Brain microvascular endothelial cell (primary cell): Measurements from ENCODE around the gene IRF8.

Experiments used
- DNase-seq: peaks from one replicate; pipeline ENCODE4 v3.0.0-alpha.2; 2020
- H3K27ac ChIP-seq: fragments of 250-450 bp; sonication (Bioruptor Pico); 2 replicates; pipeline ENCODE4 v1.5.1; 2020; ENCODE audit warnings: mild to moderate bottlenecking, moderate library complexity
- H3K27me3 ChIP-seq: fragments of 250-450 bp; sonication (Bioruptor Pico); replicated peaks from 2 replicates; pipeline ENCODE4 v1.5.1; 2020; ENCODE audit warnings: mild to moderate bottlenecking
- H3K36me3 ChIP-seq: fragments of 250-450 bp; sonication (Bioruptor Pico); replicated peaks from 2 replicates; pipeline ENCODE4 v1.5.1; 2020; ENCODE audit warnings: mild to moderate bottlenecking
- H3K4me3 ChIP-seq: 2 replicates; pipeline ENCODE4 v1.5.1; 2011; ENCODE audit warnings: low read depth, mild to moderate bottlenecking, control low read depth, low read length, moderate library complexity
- CTCF ChIP-seq: IDR thresholded peaks from 2 replicates; pipeline ENCODE4 v1.5.1; 2011; ENCODE audit warnings: low read depth, mild to moderate bottlenecking, moderate library complexity, low read length, control low read depth, inconsistent platforms; ENCODE audit errors: missing control alignments
- in situ Hi-C: cut with HindIII; loops from 2 replicates; pipeline ENCODE4 v1.10.0; 2017; ENCODE audit warnings: low sequenced_read_pairs, low pct_ligation_motif_present

Gene IRF8

GRCh38 chr16:85952197-85952596, 53.2 kb downstream of the IRF8 start:
- no peak for TF ChIP-seq CTCF
- no peak for DNase-seq
- H3K27me3 ChIP-seq, result peaks cover 10% of the 10 kb centered on the region
- H3K27ac ChIP-seq, result no peak overlapping the region
- no peaks in the 10 kb centered on the region for H3K36me3 ChIP-seq
- in situ Hi-C loops, result no loop called here
- H3K4me3 ChIP-seq, result no peak overlapping the region

GRCh38 chr16:85952811-85953210, 53.8 kb downstream of the IRF8 start:
- DNase-seq, result no peak
- Histone ChIP-seq H3K27me3 (peaks cover 8% of the 10 kb centered on the region), H3K36me3 (no peaks in the 10 kb centered on the region), H3K27ac (no peak overlapping the region), H3K4me3 (no peak overlapping the region)
- no peak for TF ChIP-seq CTCF
- in situ Hi-C loops, result no loop called here

- H3K27ac ChIP-seq, result no peak overlapping the region
- in situ Hi-C loops, result no loop called here
- peaks cover 6% of the 10 kb centered on the region for H3K27me3 ChIP-seq
- no peak overlapping the region for H3K4me3 ChIP-seq
- DNase-seq, result no peak
- no peaks in the 10 kb centered on the region for H3K36me3 ChIP-seq
- no peak for TF ChIP-seq CTCF
Observed at GRCh38 chr16:85954927-85955519, 56.1 kb downstream of the IRF8 start.

- Histone ChIP-seq H3K36me3 (no peaks in the 10 kb centered on the region), H3K27ac (no peak overlapping the region), H3K27me3 (peaks cover 7% of the 10 kb centered on the region), H3K4me3 (no peak overlapping the region)
- TF ChIP-seq CTCF, result no peak
- in situ Hi-C loops, result no loop called here
- no peak for DNase-seq
Observed at GRCh38 chr16:85955566-85955965, 56.6 kb downstream of the IRF8 start.

GRCh38 chr16:85956426-85956825, 57.5 kb downstream of the IRF8 start:
- no peak for TF ChIP-seq CTCF
- in situ Hi-C loops, result no loop called here
- no peaks in the 10 kb centered on the region for H3K36me3 ChIP-seq
- no peak overlapping the region for H3K27ac ChIP-seq
- H3K4me3 ChIP-seq, result no peak overlapping the region
- peaks cover 6% of the 10 kb centered on the region for H3K27me3 ChIP-seq
- DNase-seq, result no peak

GRCh38 chr16:85958731-85959130, 59.8 kb downstream of the IRF8 start:
- no peaks in the 10 kb centered on the region for H3K36me3 ChIP-seq
- no peak overlapping the region for H3K4me3 ChIP-seq
- H3K27ac ChIP-seq, result no peak overlapping the region
- in situ Hi-C loops, result no loop called here
- no peak for DNase-seq
- TF ChIP-seq CTCF, result no peak
- peaks cover 4% of the 10 kb centered on the region for H3K27me3 ChIP-seq
